GM10266 (cell line): ENCODE results near the gene GNG7.
"Not testable (repeated sequence)": the region's sequence is repeated elsewhere in the genome, so short reads cannot be mapped to it uniquely, and the experiment has no call there.

Experiments
- DNase-seq: peaks from one replicate; pipeline ENCODE4 v3.0.0; 2012; ENCODE audit errors: extremely low spot score
- CTCF ChIP-seq: IDR thresholded peaks from 2 replicates; pipeline ENCODE4 v1.5.1; 2012; ENCODE audit warnings: mild to moderate bottlenecking, low read depth; ENCODE audit not compliant: control insufficient read depth, insufficient read depth; ENCODE audit errors: missing control alignments

The GNG7 gene

GRCh38 chr19:2538096-2538757, 164.3 kb downstream of the GNG7 start:
- DNase-seq: no peak
- no peak for TF ChIP-seq CTCF

GRCh38 chr19:2537584-2537983, 164.9 kb downstream of the GNG7 start:
- not testable (repeated sequence) for DNase-seq

GRCh38 chr19:2536461-2536860, 166.0 kb downstream of the GNG7 start:
- no peak for TF ChIP-seq CTCF
- no peak for DNase-seq

GRCh38 chr19:2534423-2535013, 168.0 kb downstream of the GNG7 start:
- no peak for DNase-seq
- no peak for TF ChIP-seq CTCF

GRCh38 chr19:2533686-2534422, 168.6 kb downstream of the GNG7 start:
- no peak for DNase-seq
- no peak for TF ChIP-seq CTCF

- no peak for DNase-seq
- TF ChIP-seq CTCF: no peak
Measured at GRCh38 chr19:2533072-2533425, 169.4 kb downstream of the GNG7 start.

- no peak for TF ChIP-seq CTCF
- DNase-seq: no peak
Measured at GRCh38 chr19:2532252-2533071, 170.0 kb downstream of the GNG7 start.

GRCh38 chr19:2529942-2530341, 172.6 kb downstream of the GNG7 start:
- DNase-seq: not testable (repeated sequence)
